22Rv1 (cell line): ENCODE results near the gene TTC21A.

ENCODE experiments used
- H3K27ac ChIP-seq: fragments of 450-650 bp; 2 replicates; pipeline ENCODE4 v1.5.1; 2017
- ZFX ChIP-seq: fragments of 450-650 bp; IDR thresholded peaks from 2 replicates; pipeline ENCODE4 v1.6.1; 2017; ENCODE audit warnings: antibody characterized with exemption, borderline replicate concordance
- TF ChIP-seq, protein P1 (sequence below): fragments of 450-650 bp; IDR thresholded peaks from 2 replicates; pipeline ENCODE4 v1.5.1; 2017; ENCODE audit warnings: mild to moderate bottlenecking

TTC21A gene

DNA sequence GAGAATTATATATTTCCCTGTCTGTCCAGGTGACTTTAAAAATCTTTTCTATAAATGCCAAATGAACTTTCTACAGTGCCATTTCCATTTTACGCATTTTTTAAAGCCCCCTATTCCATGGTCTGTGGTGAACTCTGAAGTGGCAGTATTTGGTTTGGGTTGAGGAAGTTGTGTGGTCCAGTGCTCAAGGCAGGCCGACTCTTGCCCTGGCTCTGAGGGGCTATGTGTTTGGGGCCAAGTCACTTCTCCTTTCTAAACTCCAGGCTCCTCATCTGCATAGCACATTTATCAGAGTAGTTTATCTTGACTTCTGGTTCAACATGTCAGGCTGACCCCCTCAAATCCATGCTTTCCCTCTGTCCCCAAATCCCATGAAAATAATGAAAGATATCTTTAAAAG lies 14.1 kb downstream of the TTC21A start:
- no peak overlapping the region for H3K27ac ChIP-seq
- no peak for TF ChIP-seq ZFX
- TF ChIP-seq, protein P1, sequence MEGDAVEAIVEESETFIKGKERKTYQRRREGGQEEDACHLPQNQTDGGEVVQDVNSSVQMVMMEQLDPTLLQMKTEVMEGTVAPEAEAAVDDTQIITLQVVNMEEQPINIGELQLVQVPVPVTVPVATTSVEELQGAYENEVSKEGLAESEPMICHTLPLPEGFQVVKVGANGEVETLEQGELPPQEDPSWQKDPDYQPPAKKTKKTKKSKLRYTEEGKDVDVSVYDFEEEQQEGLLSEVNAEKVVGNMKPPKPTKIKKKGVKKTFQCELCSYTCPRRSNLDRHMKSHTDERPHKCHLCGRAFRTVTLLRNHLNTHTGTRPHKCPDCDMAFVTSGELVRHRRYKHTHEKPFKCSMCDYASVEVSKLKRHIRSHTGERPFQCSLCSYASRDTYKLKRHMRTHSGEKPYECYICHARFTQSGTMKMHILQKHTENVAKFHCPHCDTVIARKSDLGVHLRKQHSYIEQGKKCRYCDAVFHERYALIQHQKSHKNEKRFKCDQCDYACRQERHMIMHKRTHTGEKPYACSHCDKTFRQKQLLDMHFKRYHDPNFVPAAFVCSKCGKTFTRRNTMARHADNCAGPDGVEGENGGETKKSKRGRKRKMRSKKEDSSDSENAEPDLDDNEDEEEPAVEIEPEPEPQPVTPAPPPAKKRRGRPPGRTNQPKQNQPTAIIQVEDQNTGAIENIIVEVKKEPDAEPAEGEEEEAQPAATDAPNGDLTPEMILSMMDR: no peak

DNA sequence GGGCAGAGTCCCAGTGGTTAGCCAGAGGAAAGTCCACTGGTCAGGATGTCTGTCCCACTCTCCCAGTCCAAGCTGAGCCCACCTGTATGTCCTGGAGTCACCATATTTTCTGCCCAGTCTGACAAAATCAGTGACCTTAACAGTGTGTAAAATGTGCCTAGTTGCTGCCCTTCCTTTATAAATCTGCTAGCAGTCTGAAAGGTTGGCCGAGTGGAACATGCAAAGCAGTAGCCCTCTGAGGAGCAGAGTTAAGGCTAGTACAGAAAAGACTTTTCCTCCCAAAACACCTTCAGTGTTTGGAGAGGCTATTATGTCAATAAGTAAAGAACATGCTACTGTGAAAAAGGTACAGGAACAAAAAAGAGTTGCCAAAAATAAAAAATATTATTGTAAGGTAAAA lies 15.3 kb downstream of the TTC21A start:
- H3K27ac ChIP-seq: no peak overlapping the region
- no peak for TF ChIP-seq ZFX
- TF ChIP-seq, protein P1: no peak

DNA sequence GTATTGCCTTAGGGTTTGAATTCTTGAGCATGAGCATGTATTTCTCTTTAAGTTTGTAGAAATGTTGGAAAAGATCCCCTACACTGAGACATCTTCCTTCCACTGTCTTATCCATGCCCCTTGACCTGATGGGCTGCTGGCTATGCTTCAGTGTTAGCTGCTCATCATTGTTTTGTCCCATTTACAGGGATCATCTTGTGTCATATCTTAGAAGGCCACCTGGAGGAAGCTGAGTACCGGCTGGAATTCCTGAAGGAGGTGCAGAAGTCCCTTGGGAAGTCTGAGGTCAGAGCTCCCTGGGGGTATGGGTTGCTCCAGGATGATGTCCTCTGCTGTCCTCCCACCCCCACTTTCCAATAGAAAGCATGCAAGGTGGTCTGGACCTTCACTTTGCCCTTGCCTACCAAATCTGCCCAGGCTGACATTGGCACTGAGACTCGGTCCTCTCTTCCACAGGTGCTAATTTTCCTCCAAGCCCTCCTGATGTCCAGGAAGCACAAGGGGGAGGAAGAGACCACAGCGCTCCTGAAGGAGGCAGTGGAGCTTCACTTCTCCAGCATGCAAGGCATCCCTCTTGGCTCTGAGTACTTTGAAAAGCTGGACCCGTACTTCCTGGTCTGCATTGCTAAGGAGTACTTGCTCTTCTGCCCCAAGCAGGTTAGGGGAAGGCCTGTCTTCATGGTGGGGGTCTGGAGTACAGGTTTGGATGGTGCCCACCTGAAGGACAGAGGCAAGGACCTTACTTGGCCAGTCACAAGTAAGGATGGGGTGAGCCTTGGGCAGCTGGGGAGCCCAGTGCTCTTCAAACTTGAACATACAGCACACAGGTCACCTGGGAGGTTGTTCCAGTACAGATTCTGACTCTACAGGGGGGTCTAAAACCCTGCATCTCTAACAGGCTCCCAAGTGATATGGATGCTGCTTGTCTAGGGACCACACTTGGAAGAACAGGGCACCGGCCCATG lies 17.7 kb downstream of the TTC21A start:
- no peak for TF ChIP-seq ZFX
- TF ChIP-seq, protein P1: peak; percentile 49
- H3K27ac ChIP-seq: peak overlapping the region; percentile 59

DNA sequence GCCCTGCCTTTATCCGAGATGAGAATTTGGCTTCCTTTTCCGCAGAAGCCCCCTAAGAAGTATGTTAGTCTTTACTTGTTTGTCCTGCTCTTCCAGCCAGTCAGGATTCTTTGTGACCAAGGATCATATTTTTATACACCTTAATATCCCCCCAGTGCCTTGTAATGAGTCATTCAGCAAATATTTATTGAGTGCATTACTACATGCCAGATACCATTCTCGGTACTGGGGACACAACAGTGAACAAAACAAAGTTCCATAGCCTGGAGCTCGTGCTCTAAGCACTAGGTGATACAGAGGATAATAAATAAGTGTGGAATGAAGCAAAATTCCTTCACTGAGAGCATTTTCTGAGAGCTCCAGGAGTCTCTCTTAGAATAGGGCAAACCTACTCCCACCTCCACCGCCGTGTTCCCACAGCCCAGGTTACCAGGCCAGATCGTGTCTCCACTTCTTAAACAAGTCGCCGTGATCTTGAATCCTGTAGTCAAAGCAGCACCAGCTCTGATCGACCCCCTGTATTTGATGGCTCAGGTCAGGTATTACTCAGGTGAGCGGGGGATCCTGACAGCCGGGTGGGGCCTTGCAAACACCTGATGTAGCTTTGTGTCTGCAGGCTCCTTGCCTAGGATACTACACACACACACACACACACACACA lies 18.5 kb downstream of the TTC21A start:
- TF ChIP-seq, protein P1: no peak
- TF ChIP-seq ZFX: no peak
- H3K27ac ChIP-seq: peak overlapping the region; percentile 59

DNA sequence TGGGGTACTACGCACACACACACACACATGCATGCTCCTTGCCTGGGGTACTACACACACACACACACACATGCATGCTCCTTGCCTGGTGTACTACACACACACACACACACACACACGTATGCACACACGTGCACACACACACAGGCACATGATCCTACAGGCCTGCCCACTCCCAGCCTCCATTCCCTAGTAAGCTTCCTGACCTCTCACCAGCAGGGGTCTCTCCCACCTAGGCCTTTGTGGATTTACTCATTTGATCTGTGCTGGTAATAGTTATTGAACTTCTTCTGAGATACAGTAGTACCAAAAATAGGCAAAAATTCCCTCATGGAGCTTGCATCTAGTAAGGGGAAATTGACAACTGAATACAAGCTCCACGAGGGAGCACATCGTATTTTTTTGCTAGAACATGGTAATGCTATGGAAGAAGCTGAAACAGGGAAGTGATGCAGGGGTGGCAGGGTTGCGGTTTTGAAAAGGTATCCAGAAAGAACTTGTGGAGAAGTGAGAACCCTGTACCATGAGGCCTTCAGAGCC lies 19.1 kb downstream of the TTC21A start:
- TF ChIP-seq, protein P1: peak; percentile 71
- TF ChIP-seq ZFX: no peak
- H3K27ac ChIP-seq: peak overlapping the region; percentile 59; the same call in 1 of the 2 replicates

DNA sequence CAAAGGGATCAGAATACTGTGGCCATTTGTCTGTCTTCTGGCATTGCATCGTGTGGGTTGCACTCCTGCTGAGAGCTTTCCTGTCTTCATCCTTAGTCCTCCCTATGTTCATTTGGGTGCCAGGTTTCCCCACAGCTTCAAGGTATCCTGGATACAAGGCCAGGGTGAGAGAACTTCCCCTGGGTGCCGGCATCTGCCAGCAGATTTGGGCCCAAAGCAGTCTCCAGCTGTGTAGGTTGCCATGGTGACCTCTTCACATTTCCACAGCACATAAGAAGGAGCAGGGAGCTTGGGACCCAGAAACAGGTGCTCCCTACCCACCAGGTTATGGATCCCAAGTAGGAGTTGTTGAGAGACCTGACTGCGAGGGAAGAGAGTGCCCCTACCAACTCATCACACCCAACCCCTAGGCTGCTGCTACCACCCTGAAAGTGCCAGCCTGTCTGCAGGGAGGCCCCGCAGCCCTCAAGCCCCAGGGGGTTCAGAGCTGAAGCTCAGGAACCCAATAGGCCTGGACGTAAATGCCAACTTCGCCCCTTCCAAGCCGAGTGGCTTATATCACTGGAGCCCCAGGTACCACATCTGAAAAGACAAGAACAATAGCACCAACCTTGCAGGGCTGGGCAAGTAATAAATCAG lies 19.9 kb downstream of the TTC21A start:
- no peak for TF ChIP-seq ZFX
- TF ChIP-seq, protein P1: no peak
- no peak overlapping the region for H3K27ac ChIP-seq
